ENCODE data around the gene CHFR. TPM values are rescaled to one million over a fixed set of nuclear protein-coding genes. Genes with fewer than 3 reads are reported as not detected.
A peak's percentile ranks its signal among the peaks of the same experiment; 100 is the strongest.

The CHFR gene
- total and polyA plus RNA-seq, 8 donors, result 14.7 to 107 (median 59.2) TPM

DNA sequence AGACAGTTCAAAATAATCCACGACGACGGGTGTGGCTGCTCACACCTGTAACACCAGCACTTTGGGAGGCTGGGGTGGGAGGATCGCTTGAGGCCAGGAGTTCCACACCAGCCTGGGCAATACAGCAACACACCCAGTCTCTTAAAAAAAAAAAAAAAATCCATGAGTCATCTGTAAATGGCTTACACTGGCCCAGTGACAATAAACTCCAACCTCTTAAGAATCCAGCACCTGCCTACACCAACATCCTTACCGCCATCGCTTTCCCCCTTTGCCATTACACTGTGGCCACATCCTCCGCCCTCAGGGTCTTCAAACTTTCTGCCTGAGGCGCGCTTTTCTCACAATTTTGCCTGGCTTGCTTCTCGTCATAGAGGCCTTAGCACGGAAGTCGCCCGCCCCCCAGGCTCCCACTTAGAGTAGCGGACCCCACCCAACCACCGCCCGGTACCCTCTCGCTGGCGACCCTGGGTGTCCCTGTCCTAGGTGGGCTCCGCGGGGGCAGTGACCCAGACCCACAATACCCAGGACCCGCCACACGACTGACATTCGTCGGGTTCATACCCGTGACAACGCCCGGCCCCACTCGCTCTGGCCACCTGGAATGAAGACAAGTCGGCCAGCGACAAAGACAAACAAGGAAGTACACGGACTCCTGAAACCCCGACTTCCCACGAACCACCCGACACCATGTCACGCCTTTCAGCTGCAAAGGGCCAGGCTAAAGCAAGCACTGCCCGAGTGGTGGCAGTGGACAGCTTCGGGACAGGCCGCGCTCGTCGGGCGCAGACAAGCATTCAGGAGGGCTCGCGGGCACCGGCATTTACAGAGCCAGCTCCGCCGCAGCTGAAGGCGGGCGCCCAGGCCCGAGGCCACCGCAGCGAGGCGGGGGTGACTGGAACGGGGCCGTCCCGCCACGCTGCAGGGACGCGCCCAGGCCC is 59.4 kb downstream of the CHFR start:
- H3K27me3 ChIP-seq, result no peaks in the 10 kb centered on the region
- H3K4me3 ChIP-seq, result peak overlapping the region; percentile 78 to 95 (median 86)
- intact Hi-C loops (cut with DNase I; ENCODE audit: low total_unique reads), result loop anchor here (10.0 kb wide), 1 partner anchor 57 kb away; the partner anchor contains the start of gene CHFR
- TF ChIP-seq, protein P1, sequence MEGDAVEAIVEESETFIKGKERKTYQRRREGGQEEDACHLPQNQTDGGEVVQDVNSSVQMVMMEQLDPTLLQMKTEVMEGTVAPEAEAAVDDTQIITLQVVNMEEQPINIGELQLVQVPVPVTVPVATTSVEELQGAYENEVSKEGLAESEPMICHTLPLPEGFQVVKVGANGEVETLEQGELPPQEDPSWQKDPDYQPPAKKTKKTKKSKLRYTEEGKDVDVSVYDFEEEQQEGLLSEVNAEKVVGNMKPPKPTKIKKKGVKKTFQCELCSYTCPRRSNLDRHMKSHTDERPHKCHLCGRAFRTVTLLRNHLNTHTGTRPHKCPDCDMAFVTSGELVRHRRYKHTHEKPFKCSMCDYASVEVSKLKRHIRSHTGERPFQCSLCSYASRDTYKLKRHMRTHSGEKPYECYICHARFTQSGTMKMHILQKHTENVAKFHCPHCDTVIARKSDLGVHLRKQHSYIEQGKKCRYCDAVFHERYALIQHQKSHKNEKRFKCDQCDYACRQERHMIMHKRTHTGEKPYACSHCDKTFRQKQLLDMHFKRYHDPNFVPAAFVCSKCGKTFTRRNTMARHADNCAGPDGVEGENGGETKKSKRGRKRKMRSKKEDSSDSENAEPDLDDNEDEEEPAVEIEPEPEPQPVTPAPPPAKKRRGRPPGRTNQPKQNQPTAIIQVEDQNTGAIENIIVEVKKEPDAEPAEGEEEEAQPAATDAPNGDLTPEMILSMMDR (IDR thresholded peaks at IDR 0.05), result no peak
- peak in 1 of 3 donors; percentile 17 for TF ChIP-seq POLR2AphosphoS5 (IDR thresholded peaks at IDR 0.05)
- 6 to 11% (median 7%) methylated on average over 26 to 59 of the region's 59 CpGs for WGBS, 5 donors
- peak overlapping the region; percentile 91 to 100 (median 97) for H3K27ac ChIP-seq
- no peaks in the 10 kb centered on the region for H3K9me3 ChIP-seq
- H3K4me1 ChIP-seq, result peaks cover 16 to 54% (median 39%) of the 10 kb centered on the region in 4 donors
- peak; percentile 58 to 67 for DNase-seq
- H3K36me3 ChIP-seq, result peaks cover 15 to 59% (median 52%) of the 10 kb centered on the region in 4 donors

DNA sequence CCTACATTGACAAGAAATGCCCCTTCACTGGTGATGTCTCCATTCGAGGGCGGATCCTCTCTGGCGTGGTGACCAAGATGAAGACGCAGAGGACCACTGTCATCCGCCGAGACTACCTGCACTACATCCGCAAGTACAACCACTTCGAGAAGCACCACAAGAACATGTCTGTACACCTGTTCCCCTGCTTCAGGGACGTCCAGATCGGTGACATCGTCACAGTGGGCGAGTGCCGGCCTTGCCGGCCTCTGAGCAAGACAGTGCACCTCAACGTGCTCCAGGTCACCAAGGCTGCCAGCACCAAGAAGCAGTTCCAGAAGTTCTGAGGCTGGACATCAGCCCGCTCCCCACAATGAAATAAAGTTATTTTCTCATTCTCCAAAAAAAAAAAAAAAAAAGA is 61.5 kb downstream of the CHFR start:
- H3K27me3 ChIP-seq, result no peaks in the 10 kb centered on the region
- H3K36me3 ChIP-seq, result peaks cover 15 to 65% (median 61%) of the 10 kb centered on the region in 4 donors
- H3K4me3 ChIP-seq, result no peak overlapping the region
- no peaks in the 10 kb centered on the region for H3K9me3 ChIP-seq
- intact Hi-C loops (cut with DNase I; ENCODE audit: low total_unique reads), result loop anchor here (10.0 kb wide), 1 partner anchor 59 kb away; the partner anchor contains the start of gene CHFR
- H3K4me1 ChIP-seq, result peaks cover 16 to 59% (median 39%) of the 10 kb centered on the region in 4 donors
- WGBS, 5 donors, result 87 to 95% (median 92%) methylated on average over 14 to 16 of the region's 16 CpGs
- no peak for DNase-seq
- no peak overlapping the region for H3K27ac ChIP-seq
- TF ChIP-seq EP300 (IDR thresholded peaks at IDR 0.05), result no peak
- TF ChIP-seq POLR2AphosphoS5 (IDR thresholded peaks at IDR 0.05), result no peak
- TF ChIP-seq, protein P1 (IDR thresholded peaks at IDR 0.05), result no peak
- TF ChIP-seq POLR2A (IDR thresholded peaks at IDR 0.05), result no peak

DNA sequence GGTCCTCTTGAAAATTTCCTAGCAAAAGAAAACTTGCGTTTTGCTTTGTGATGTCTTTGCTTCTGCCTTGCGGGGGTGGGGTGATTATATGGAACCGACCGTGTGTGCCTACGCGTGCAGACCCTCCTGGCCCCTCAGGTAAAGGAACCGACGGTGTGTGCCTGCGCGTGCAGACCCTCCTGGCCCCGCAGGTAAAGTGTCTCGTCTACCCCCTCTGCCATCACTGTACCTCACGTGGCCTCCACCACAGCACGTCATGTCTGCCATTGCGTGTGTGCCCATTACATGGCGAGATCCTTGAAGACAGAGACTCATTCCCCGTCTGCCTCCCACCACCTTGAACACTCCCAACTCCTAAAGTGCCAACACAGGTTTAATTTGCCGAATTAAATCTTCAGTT is 62.3 kb downstream of the CHFR start:
- H3K36me3 ChIP-seq, result peaks cover 22 to 72% (median 68%) of the 10 kb centered on the region in 4 donors
- H3K4me3 ChIP-seq, result no peak overlapping the region
- intact Hi-C loops (cut with DNase I; ENCODE audit: low total_unique reads), result loop anchor here (10.0 kb wide), 1 partner anchor 60 kb away; the partner anchor contains the start of gene CHFR
- peaks cover 16 to 59% (median 39%) of the 10 kb centered on the region in 4 donors for H3K4me1 ChIP-seq
- no peak for DNase-seq
- H3K9me3 ChIP-seq, result no peaks in the 10 kb centered on the region
- no peak for TF ChIP-seq EP300 (IDR thresholded peaks at IDR 0.05)
- TF ChIP-seq, protein P1 (IDR thresholded peaks at IDR 0.05), result no peak
- TF ChIP-seq POLR2A (IDR thresholded peaks at IDR 0.05), result no peak
- no peak for TF ChIP-seq POLR2AphosphoS5 (IDR thresholded peaks at IDR 0.05)
- no peaks in the 10 kb centered on the region for H3K27me3 ChIP-seq
- peak overlapping the region in 1 of 5 donors; percentile 43 for H3K27ac ChIP-seq
- WGBS, 5 donors, result 90 to 95% (median 94%) methylated on average over 18 of the region's 18 CpGs

DNA sequence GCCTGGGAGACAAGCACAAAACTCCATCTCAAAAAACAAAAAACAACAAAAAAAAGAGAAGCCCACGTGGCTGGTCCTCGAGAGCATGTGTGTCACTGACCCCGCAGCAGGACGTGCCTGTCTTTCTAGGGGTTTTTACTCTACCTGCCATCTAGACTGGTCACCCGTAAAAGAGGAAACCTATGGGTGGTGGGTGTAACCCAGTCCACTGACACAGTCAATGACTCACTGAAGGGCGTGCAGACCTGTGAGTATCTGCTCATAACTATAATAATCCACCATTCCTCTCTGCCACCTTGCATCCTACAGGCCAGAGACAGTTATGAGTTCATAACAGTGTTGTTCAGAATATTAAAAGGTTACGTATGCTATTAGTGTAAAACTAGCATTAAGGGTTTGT is 63.4 kb downstream of the CHFR start:
- Histone ChIP-seq H3K36me3 (peaks cover 31 to 83% (median 79%) of the 10 kb centered on the region in 4 donors), H3K4me1 (peaks cover 16 to 53% (median 36%) of the 10 kb centered on the region in 4 donors), H3K4me3 (no peak overlapping the region), H3K27me3 (no peaks in the 10 kb centered on the region), H3K27ac (peak overlapping the region in 3 of 5 donors; percentile 12 to 27 (median 16)), H3K9me3 (no peaks in the 10 kb centered on the region)
- DNase-seq, result no peak
- TF ChIP-seq POLR2A (IDR thresholded peaks at IDR 0.05), result no peak
- TF ChIP-seq POLR2AphosphoS5 (IDR thresholded peaks at IDR 0.05), result no peak
- intact Hi-C loops (cut with DNase I; ENCODE audit: low total_unique reads), result loop anchor here (10.0 kb wide), 1 partner anchor 61 kb away; the partner anchor contains the start of gene CHFR
- WGBS, 5 donors, result 67 to 85% (median 81%) methylated on average over 7 of the region's 7 CpGs

Measured in stomach (tissue), 9 donors.